Measurements from ENCODE around the gene ADSL. TPM values are rescaled to one million over a fixed set of nuclear protein-coding genes. Genes with fewer than 3 reads are reported as not detected.

The ADSL gene
- total RNA-seq, 1 donor from 2014 or later = 48.5 TPM

DNA sequence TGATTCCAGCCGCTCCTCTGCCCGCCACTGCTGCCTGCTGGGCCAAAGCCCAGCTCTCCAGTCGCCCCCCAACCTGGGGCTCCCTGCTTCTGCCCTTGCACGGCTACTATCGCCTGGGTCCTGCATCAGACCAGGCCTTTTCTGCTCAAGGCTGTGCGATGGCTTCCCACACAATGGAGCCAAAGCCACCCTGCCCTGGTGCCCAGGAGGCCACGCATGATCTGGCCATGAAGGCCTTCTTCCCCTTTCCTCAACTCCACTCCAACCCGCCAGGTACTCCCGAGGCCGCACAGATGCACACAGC lies 69.9 kb downstream of the ADSL start:
- no peak overlapping the region for H3K27ac ChIP-seq (replicated peaks)
- TF ChIP-seq, protein P1, sequence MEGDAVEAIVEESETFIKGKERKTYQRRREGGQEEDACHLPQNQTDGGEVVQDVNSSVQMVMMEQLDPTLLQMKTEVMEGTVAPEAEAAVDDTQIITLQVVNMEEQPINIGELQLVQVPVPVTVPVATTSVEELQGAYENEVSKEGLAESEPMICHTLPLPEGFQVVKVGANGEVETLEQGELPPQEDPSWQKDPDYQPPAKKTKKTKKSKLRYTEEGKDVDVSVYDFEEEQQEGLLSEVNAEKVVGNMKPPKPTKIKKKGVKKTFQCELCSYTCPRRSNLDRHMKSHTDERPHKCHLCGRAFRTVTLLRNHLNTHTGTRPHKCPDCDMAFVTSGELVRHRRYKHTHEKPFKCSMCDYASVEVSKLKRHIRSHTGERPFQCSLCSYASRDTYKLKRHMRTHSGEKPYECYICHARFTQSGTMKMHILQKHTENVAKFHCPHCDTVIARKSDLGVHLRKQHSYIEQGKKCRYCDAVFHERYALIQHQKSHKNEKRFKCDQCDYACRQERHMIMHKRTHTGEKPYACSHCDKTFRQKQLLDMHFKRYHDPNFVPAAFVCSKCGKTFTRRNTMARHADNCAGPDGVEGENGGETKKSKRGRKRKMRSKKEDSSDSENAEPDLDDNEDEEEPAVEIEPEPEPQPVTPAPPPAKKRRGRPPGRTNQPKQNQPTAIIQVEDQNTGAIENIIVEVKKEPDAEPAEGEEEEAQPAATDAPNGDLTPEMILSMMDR (IDR thresholded peaks at IDR 0.05; ENCODE audit: borderline replicate concordance) = no peak
- intact Hi-C loops (cut with micrococcal nuclease) = no loop called here

DNA sequence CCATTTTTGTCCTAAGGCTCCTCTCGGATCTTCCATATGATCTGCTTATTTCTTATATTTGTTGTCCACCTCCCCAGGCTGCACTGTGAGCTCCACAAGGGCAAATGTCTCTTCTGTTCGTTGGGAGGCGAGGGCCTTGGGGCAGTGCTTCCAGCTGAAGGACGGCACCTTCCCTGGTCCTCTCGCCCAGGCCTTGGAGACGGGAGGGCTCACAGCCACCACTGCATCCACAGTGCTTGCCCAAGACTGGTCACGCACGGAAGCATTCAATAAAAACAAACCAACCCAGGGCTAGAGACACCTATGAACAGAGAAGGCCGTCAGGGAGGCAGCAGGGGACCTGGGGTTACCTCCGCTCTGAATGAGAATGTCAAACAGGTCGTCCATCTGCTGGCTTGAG lies 70.3 kb downstream of the ADSL start:
- intact Hi-C loops (cut with micrococcal nuclease) = no loop called here
- Histone ChIP-seq H3K4me3 (no peak overlapping the region), H3K27ac (replicated peaks) (no peak overlapping the region), H3K4me1 (peaks cover 11% of the 10 kb centered on the region), H3K9me3 (replicated peaks) (no peaks in the 10 kb centered on the region), H3K36me3 (peaks cover 64% of the 10 kb centered on the region), H3K27me3 (ENCODE audit: low read depth) (no peaks in the 10 kb centered on the region)
- TF ChIP-seq, protein P1 (IDR thresholded peaks at IDR 0.05; ENCODE audit: borderline replicate concordance) = no peak
- no peak for DNase-seq

More for the DNA sequence above, 69.9 kb downstream of the ADSL start:
- Histone ChIP-seq H3K4me3 (no peak overlapping the region), H3K4me1 (peaks cover 11% of the 10 kb centered on the region), H3K9me3 (replicated peaks) (no peaks in the 10 kb centered on the region), H3K27me3 (ENCODE audit: low read depth) (no peaks in the 10 kb centered on the region), H3K36me3 (peaks cover 64% of the 10 kb centered on the region)
- DNase-seq = no peak

DNA sequence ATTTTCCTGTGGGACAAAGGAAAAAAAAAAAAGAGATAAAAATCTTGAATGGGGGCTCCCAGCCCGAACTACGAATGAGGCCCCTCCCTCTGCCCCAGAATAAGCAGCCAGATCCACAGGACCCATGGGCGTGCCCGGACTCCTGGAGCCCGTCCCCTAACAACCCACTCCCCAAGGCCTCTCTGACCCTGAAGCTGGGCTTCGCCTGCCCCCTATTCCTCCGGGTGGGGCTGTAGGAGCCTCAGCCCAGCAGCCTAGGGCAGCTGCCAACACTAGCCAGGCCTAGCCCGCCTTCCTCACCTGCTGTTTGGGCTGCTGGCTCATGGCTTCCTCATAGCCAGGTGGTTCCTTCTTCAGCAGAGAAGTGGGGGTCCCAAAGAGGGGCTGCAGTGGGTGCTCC lies 70.7 kb downstream of the ADSL start:
- peaks cover 64% of the 10 kb centered on the region for H3K36me3 ChIP-seq
- H3K27me3 ChIP-seq (ENCODE audit: low read depth) = no peaks in the 10 kb centered on the region
- no peaks in the 10 kb centered on the region for H3K9me3 ChIP-seq (replicated peaks)
- TF ChIP-seq, protein P1 (IDR thresholded peaks at IDR 0.05; ENCODE audit: borderline replicate concordance) = no peak
- H3K4me3 ChIP-seq = no peak overlapping the region
- peaks cover 11% of the 10 kb centered on the region for H3K4me1 ChIP-seq
- intact Hi-C loops (cut with micrococcal nuclease) = no loop called here
- no peak overlapping the region for H3K27ac ChIP-seq (replicated peaks)
- DNase-seq = no peak

DNA sequence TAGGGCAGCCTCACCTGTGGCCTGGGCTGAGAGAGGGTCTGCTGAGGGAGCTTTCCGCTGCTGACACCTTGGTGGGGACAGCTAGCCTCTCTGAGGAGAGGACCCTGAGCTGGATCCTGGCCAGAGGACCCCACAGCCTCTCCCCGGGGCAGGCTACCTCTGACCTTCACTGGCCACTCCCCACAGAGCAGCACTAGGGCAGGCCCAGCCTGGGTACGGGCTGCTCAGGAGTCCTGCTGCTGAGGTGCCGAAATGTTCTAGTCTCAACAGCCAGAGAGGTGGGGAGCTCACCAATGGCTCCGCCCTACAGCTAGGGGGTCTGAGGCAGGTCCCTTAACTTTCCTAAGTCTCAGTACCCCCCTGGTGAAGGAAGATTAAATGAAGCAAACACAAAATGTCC lies 71.6 kb downstream of the ADSL start:
- H3K4me1 ChIP-seq = peaks cover 11% of the 10 kb centered on the region
- TF ChIP-seq, protein P1 (IDR thresholded peaks at IDR 0.05; ENCODE audit: borderline replicate concordance) = no peak
- no peaks in the 10 kb centered on the region for H3K9me3 ChIP-seq (replicated peaks)
- DNase-seq = peak; percentile 13
- no peak overlapping the region for H3K4me3 ChIP-seq
- intact Hi-C loops (cut with micrococcal nuclease) = no loop called here
- no peak overlapping the region for H3K27ac ChIP-seq (replicated peaks)
- H3K27me3 ChIP-seq (ENCODE audit: low read depth) = no peaks in the 10 kb centered on the region
- H3K36me3 ChIP-seq = peaks cover 68% of the 10 kb centered on the region

DNA sequence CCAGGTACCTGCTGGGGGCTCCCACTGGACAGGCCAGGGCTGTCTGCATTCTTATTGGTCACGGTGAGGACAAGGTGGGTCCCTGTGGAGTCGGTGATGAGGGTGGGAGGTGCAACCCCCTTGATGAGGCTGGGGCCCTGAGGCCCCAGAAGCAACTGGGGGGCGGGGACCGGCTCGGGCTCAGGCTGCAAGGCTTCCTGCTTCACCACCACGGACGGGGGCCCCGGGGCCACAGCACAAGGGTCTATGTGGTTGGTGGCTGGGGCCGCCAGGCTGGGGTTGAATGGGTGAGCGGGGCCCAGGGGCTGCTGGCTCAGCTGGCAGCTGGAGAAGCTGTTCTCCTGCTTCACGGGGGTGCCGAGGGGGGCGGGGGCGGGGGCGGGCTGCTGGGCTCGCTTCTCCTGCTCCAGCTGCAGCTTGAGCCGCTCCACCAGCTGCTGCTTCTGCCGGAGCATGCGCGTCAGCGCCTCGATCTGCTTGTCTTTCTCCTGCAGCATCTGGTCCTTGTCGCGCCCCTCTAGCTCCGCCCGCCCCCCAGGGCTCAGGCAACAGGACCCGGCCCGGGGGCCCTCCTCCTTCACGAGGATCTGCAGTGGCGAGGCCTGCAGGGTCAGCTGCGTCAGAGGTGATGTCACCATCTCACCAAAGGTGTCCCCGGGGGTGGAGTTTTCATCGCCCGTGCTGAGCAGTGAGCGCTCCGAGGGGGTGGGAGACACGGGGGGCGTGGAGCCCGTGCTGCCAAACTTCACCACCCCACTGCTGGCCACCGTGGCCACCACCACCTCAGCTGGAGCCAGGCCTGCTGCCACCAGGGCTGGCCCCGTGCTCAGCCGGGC lies 72.3 kb downstream of the ADSL start:
- DNase-seq = peak; percentile 29
- TF ChIP-seq, protein P1 (IDR thresholded peaks at IDR 0.05; ENCODE audit: borderline replicate concordance) = no peak
- Histone ChIP-seq H3K27me3 (ENCODE audit: low read depth) (no peaks in the 10 kb centered on the region), H3K27ac (replicated peaks) (no peak overlapping the region), H3K36me3 (peaks cover 75% of the 10 kb centered on the region), H3K4me3 (no peak overlapping the region), H3K9me3 (replicated peaks) (no peaks in the 10 kb centered on the region), H3K4me1 (peaks cover 11% of the 10 kb centered on the region)
- intact Hi-C loops (cut with micrococcal nuclease) = no loop called here

All from left ventricle myocardium inferior (tissue), 1 donor.